Measurements from ENCODE around the gene PYGB. TPM values are rescaled to one million over a fixed set of nuclear protein-coding genes. Genes with fewer than 3 reads are reported as not detected.
"Not testable (repeated sequence)": the region's sequence is repeated elsewhere in the genome, so short reads cannot be mapped to it uniquely, and the experiment has no call there.

The PYGB gene
- total RNA-seq, 1 donor from 2014 or later, result 37.9 TPM

DNA sequence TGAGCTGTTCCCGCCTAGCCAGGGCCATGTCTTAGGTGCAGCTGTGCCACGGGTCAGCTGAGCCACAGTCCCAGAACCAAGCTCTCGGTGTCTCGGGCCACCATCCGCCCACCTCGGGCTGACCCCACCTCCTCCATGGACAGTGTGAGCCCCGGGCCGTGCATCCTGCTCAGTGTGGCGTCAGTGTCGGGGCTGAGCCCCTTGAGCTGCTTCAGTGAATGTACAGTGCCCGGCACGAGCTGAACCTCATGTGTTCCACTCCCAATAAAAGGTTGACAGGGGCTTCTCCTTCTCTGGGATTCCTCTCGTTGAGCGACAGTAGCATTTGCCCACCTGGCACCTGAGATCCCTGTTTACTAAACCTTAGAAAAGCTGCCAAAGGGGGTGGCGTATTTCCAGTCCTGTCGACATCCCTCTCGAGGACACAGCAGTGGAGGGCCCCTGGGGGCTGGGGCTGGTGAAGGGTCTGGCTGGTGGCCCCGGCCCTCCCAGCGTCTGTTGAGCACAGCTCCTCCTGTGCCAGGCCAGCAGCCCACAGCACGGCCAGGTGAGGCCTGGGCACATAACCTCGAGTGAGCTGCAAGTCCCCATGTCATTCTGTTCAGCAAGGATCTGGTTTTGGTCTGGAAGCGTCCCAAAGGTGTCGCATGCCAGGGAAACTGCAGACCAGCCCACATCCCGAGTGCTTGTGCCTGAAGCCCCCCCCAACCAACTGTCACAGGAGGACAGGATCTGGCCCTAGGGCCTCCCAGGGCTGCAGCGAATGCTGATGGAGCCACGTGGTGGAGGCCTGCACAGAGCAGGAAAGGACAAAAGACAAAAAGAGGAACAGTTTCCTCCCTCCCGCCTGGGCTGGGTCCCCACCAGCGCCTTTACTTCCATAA, 21.2 kb upstream of the PYGB start:
- intact Hi-C loops (cut with DNase I), result no loop called here
- peak; percentile 35 for ATAC-seq
- no peak for DNase-seq (ENCODE audit: low spot score)

DNA sequence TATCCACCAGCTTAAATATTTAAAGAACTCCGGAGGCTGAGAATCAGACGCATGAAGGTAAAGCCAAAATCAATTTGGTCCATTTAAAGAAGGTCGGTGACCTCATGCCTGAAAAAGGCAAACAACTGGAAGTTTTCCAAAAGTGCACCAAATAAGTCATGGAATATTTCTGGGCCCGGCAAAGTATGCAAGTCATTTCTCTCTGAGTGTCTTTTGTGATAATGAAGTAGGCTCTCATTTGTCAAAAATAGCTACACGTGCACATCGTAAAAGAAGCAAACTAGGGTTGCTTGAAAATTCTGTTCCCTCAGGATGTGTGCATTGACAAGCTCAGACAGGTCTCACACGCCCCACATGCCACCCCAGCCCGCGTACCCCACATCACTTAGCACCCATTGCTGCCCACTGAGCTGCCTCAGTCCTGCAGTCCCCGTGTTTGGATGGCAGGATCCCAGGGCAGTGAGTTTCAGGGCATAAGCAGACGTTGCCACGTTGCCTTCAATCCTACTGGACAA, 20.5 kb upstream of the PYGB start:
- DNase-seq (ENCODE audit: low spot score) (no peak), ATAC-seq (peak; percentile 5)
- intact Hi-C loops (cut with DNase I), result no loop called here

DNA sequence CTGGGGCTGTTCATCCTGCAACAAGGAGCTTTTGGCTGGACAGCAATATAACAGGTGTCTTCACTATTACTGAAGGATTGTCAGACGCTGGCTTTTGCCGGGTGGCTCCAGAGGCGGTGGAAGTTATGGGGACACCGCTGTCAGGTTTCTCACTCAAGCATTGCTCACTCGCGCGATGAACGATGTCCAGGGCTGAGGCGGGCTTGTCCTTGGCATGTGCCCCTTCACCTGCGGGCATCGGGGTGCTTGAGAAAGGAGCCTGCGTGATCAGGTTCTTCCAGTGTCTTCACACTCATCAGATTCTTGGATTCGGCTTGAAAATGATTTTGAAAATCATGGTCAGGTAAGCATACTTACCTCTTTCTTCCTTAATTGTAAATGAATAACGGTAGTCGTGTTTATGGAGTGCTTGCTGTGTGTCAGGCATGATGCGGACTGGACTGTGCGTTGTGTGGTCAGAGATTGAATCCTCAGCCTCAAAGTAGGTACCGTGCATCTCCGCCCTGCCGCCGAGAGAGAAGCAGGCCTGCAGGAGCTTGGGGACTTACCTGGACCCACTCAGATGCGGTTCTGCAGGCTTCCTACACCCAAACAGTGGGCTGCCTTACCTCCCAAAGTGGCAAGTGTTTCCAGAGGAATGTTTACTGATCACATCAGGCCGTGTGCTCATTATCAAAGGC, 18.3 kb upstream of the PYGB start:
- DNase-seq (ENCODE audit: low spot score), result no peak
- no peak for ATAC-seq
- intact Hi-C loops (cut with DNase I), result no loop called here

DNA sequence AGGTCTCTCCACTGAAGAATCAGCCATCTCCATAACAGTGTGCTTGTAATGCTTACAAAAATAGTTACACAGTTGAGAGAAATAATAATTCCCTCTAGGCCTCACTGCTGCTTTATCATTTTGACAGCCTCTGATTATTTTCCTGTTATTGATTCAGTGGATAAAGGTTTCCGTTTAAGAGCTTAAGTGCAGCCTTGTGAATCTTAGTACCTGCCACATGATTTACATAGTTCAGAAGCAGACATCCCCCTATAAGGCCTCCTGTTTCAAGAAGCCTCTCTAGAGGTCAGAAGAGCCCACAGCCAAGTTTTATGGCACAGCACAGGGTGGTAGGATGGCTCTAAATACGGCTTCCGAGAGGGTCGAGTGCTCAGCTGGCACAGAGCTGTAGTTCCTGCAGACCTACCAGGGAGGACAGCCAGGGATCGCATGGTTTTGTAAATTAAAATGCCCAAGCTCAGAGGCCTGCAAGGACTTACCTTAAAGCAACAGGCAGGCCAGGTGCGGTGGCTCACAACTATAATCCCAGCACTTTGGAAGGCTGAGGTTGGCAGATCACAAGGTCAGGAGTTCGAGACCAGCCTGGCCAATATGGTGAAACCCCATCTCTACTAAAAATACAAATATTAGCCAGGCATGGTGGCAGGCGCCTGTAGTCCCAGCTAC, 17.6 kb upstream of the PYGB start:
- intact Hi-C loops (cut with DNase I), result no loop called here
- ATAC-seq (no peak), DNase-seq (ENCODE audit: low spot score) (no peak)

DNA sequence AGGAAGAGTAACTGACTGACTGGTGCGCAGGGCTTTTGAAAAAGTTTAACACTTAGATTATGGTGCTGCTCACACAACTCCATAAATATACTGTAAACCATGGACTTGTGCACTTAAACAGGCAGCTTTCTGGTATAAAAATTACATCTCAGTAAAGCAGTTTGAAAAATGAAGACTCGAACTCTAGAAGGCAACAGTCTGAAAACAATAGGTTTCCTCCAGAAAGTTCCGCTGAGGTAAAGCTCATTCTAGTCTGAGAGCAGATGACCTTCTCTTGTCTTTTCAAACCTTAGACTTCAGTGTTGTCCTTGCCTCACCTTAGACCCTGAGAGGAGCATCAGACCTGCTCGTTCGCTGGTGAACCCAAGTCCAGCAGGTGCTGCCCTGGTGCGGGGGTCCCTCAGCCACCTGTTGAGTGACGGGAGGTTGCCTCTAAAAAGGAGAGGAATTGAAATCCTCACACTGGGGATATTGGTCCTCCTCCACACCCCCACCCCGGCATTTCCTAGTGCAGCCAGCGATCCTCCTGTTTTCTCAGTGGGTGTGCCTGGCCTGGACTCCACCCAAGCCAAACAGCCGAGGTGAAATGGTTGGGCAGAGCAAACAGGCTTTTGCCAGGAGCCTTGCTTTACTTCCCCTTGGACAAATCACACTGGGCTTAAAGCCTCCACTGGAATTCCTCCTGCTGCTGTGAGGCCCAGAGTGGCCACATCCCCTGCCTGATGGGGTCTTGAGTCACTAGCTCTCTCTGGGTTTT, 14.7 kb upstream of the PYGB start:
- intact Hi-C loops (cut with DNase I), result no loop called here
- DNase-seq (ENCODE audit: low spot score), result no peak
- ATAC-seq, result peak; percentile 27

DNA sequence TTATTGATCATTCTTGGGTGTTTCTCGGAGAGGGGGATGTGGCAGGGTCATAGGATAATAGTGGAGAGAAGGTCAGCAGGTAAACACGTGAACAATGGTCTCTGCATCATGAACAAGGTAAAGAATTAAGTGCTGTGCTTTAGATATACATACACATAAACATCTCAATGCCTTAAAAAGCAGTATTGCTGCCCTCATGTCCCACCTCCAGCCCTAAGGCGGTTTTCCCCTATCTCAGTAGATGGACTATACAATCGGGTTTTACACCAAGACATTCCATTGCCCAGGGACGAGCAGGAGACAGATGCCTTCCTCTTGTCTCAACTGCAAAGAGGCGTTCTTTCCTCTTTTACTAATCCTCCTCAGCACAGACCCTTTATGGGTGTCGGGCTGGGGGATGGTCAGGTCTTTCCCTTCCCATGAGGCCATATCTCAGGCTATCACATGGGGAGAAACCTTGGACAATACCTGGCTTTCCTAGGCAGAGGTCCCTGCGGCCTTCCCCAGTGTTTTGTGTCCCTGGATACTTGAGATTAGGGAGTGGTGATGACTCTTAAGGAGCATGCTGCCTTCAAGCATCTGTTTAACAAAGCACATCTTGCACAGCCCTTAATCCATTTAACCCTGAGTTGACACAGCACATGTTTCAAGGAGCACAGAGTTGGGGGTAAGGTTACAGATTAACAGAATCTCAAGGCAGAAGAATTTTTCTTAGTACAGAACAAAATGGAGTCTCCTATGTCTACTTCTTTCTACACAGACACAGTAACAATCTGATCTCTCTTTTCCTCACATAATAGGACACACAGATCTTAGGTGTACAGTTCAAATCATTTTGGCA, 13.7 kb upstream of the PYGB start:
- ATAC-seq; DNase-seq (ENCODE audit: low spot score); intact Hi-C loops (cut with DNase I): not testable (repeated sequence)

DNA sequence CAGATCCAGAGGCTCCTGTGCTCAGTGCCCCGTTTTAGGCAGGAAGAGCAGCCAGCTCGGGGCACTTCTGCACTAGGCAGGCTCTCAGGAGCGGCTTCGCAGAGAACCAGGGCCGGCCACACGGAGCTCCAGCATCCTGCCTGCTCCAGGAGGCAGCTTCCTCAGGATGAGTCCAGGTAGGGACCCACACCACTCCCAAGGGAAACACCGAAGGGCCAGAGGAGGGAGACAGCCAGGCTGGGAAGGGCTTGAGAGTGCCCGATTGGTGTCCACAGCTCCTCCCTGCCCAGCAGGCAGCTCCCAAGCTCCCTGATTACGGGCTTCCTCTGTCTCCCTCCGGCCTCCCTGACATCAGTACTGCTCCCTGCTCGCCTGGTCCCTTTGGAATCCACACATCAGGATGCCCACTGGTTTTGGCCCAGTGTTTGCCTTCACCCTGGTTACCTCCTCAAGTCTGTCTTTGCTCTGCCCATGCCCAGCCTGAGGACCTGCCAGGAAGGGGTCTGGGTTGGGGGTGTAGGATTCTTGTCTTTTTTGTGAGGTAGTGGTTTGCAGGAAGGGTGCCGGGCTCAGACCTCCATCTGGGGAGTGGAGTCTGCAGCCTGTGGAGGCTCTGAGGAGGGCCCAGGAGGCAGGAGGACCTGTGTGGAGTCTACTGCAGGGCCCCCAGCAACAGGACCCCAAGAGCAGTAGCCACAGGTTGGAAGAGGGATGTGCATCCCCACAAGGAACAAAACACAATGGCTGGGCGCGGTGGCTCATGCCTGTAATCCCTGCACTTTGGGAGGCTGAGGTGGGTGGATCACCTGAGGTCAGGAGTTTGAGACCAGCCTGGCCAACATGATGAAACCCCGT, 11.2 kb upstream of the PYGB start:
- no peak for ATAC-seq
- DNase-seq (ENCODE audit: low spot score), result no peak
- intact Hi-C loops (cut with DNase I), result no loop called here

DNA sequence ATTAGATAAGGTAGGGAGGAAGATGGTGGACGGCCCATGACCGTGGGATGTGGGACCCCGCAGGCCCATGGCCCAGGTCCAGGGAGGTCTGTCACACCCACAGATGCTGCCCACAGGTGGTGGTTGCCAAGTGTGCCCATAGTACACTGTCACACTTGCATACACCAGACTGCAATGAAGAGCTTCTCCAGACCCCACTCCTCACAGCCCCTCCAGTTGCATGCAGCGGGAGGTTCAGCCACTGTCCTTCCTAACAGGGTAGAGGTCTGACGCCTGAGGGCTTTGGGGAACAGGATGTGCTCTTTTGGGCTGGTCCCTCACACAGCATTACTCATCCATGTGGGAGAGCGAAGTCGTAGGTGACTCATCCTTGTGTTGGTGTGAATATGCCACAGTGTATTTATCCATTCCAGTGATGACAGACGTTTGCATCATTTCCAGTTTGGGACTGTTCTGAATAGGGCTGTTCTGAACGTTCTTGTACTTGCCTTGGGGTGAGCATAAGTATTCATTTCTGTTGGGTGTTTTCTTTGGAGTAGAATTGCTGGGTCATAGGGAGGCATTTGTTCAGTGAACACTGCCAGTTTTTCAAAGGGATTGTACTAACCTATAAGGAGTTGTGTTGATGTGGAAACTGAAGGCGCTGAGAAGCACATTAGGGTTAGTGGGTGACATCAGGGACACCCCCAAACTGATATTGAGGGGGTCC, 10.1 kb upstream of the PYGB start:
- peak; percentile 95 for ATAC-seq
- intact Hi-C loops (cut with DNase I), result no loop called here
- DNase-seq (ENCODE audit: low spot score), result no peak

DNA sequence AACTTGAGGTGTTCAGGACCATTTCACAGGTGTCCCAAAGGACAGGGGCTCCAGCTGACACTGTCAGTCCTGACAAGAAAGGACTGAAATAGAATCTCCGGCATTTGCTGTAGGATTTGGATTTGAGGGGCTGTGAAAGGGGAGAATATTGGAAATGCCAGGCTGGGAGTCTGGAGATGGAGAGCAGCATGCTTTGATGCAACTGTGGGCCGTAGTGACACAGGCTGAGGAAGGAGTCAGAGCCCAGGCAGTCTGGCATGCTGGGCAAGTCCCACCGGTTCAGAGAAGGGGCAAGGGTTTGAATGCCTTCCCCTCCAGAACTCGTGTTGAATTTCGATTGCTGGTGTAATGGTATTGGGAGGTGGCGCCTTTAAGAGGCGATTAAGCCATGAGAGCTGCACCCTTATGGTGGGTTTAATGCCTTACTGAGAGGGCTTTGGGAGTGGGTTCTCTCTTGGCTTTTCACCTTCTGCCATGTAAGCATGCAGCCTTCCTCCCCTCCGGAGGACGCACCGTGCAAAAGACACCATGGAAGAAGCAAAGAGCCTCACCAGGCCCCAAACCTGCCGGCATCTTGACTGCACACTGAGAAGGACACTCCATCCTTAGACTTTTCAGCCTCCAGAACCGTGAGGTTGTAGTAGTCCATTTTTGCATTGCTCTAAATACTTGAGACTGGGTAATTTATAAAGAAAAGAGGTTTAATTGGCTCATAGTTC, 9.4 kb upstream of the PYGB start:
- ATAC-seq, result no peak
- no peak for DNase-seq (ENCODE audit: low spot score)
- intact Hi-C loops (cut with DNase I), result no loop called here

DNA sequence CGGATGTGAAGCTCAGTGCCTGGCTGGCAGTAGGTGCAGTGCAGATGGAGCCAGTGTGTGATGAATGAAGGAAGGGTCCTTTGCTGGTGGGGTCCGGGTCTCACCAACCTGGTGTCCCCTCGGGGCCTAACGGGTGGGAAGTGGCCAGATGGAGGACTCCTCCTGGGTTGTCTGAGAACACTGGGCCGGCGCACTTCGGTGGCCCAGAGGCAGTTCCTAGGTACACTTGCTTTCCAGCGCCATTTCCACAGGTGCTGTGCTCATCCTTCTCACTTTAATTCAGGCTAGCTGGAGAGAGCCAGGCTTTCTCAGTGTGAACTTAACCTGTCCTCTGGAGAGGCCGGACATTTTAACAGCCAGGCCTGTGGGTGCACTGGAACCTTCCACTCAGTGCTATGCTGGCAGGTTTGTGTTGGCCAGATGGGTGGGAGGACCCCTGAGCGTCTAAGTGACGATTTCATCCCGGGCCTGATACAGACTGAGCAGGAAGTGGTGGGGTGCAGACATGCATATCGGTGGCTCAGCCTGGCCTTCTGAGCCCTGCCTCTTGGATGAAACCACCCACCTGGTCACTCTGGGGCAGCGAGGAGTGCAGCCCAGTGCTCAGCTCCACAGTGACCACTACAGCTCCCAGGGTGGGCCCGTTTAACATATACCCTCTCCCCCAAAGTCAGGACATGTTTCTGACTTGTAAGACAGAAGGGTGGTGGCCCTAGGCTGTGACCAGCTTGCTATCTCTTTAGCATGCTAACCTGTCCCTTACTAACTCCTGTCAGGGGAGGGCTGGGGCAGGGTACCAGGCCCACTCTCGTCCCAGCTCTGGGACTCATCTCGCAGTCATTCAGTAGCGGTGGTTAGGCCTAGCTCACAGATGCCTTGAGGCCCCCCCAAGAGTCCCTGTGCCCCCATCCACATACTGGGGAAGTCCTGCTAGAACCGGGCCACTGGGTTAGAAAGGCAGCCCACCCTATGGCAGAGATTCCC, 8.2 kb upstream of the PYGB start:
- DNase-seq (ENCODE audit: low spot score), result no peak
- ATAC-seq, result no peak
- intact Hi-C loops (cut with DNase I), result no loop called here

DNA sequence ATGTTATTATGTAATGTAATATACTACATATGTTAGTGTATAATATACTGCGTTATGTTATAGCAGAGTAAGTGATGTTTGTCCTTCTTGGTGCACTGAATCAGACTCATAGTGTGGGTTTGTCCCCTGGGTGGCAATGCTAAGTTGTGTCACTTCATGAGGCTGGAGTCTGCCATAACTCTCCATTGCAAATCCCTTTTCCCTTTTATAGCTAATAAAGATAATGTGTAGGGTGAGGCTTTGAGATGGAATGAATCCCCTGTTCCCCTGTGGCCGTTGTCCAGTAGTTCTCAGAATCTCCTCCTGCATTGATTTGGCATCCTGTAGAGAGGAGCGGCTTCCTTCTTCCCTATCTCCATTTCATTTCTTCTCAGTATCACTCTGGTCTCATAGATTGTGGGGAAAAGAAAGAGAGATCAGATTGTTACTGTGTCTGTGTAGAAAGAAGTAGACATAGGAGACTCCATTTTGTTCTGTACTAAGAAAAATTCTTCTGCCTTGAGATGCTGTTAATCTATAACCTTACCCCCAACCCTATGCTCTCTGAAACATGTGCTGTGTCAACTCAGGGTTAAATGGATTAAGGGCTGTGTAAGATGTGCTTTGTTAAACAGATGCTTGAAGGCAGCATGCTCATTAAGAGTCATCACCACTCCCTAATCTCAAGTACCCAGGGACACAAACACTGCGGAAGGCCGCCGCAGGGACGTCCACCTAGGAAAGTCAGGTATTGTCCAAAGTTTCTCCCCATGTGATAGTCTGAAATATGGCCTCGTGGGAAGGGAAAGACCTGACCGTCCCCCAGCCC, 6.8 kb upstream of the PYGB start:
- intact Hi-C loops (cut with DNase I); ATAC-seq; DNase-seq (ENCODE audit: low spot score): not testable (repeated sequence)

DNA sequence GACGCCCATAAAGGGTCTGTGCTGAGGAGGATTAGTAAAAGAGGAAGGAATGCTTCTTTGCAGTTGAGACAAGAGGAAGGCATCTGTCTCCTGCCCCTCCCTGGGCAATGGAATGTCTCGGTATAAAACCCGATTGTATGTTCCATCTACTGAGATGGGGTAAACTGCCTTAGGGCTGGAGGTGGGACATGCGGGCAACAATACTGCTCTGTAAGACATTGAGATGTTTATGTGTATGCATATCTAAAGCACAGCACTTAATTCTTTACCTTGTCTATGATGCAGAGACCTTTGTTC, 6.3 kb upstream of the PYGB start:
- ATAC-seq; DNase-seq (ENCODE audit: low spot score); intact Hi-C loops (cut with DNase I): not testable (repeated sequence)

DNA sequence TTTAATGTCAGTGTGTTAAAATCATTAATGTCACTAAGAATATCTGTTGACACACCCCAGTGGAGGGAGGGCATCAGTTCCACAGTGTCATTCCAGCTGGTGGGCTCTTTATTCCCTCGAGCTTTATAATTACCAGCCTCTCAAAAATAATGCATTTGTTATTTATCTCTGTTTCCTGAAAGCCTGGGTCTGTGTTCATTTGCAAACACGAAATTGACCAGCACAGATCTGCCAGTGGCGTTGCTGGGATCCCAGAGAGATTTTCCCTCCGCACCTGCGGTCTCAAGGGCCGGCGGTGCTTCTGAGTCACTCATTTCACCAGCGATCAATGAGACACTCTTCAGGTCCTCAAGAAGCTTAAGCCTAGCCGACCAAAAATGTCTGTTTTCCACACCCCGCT, 5.7 kb upstream of the PYGB start:
- intact Hi-C loops (cut with DNase I), result no loop called here
- ATAC-seq (no peak), DNase-seq (ENCODE audit: low spot score) (no peak)

DNA sequence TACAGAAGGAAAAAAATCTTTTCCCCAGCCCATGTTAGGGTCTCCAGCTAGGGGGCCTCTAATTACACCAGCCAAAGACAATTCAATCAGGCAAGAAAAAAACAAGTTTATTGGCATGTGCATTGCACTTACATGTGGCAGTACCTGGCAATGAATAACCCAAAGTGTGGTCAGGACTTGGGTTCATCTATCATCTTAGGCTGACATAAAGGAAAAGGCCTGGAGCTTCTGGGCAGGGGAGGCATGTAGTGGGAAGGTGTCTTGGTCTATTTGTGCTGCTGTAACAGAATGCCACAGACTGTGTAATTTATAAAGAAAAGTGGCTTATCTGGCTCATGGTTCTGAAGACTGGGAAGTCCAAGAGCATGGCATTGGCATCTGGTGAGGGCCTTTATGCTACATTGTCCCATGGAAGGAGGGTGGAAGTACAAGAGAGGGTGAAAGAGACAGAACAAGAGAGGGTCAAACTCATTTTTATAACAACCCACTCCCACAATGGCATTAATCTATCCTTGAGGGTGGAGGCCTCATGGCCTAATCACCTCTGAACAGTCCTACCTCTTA, 4.4 kb upstream of the PYGB start:
- no peak for ATAC-seq
- DNase-seq (ENCODE audit: low spot score), result no peak
- intact Hi-C loops (cut with DNase I), result no loop called here

All from sciatic nerve (tissue), 2 donors.